HG03066 (cell line): ENCODE data around the gene GNB4.
A peak's percentile ranks its signal among the peaks of the same experiment; 100 is the strongest.

Source experiments
- ATAC-seq: cut with Tn5 transposase; IDR thresholded peaks from one replicate; pipeline ENCODE4 v1.9.1; 2021; ENCODE audit warnings: low read depth; ENCODE audit not compliant: unreplicated experiment

The GNB4 gene

DNA sequence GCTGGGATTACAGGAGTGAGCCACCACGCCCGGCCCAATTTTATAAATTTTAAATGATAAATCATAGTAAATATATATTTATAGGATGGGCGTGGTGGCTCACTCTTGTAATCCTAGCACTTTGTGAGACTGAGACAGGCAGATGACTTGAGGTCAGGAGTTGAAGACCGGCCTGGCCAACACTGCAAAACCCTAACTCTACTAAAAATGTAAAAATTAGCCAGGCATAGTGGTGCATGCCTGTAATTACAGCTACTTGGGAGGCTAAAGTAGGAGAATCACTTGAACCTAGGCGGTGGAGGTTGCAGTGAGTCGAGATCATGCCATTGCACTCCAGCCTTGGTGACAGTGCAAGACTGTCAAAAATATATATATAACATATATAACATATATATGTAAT, 77.3 kb downstream of the GNB4 start:
- no peak for ATAC-seq

DNA sequence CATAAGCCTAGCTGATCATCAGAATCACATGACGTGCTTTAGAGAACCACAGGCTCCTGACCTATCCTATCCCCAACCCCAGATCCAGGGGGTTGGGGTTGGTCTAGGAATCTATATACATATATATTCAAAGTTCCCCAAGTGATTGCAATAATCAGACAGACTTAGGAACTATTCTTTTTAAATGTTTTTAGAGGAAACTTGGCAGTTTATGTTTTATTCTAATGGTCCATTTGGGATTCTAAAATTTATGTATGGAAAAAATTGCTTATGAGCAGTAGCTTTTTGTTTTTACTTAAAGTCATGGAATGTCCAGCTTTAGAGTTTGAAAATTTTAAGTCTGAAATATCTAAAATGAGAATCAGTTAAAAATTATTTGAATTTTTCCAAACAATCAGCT, 81.6 kb downstream of the GNB4 start:
- ATAC-seq = no peak

DNA sequence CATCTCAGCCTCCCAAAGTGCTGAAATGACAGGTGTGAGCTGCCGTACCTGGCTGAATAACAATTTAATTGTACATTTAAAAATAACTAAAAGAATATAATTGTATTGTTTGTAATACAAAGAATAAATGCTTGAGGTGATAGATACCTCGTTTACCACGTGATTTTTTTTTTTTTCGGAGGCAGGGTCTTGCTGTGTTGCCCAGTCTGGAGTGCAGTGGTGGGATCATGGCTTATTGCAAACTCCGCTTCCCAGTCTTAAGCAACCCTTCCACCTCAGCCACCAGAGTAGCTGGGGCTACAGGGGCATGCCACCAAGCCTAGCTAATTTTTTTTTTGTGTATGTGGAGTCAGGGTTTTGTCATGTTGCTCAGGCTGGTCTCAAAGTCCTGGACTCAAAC, 87.9 kb downstream of the GNB4 start:
- no peak for ATAC-seq

DNA sequence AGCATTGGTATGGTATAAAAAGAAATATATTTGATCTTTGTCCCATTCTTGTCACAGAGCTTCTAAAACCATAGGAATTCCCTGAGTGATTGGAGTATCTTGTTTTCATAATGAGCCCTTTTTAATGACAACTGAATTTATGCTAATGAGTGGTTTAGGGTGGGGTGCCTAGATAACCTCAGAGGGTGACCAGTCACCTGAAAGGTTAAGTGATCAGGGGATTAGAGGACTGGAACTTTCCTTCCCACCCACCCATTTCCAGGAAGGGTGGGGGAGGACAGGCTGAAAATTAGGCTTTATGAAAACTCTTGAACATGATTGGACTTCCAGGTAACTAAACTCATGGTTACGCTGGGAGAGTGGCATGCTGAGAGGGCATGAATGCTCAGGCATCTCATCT, 95.3 kb downstream of the GNB4 start:
- ATAC-seq = no peak

DNA sequence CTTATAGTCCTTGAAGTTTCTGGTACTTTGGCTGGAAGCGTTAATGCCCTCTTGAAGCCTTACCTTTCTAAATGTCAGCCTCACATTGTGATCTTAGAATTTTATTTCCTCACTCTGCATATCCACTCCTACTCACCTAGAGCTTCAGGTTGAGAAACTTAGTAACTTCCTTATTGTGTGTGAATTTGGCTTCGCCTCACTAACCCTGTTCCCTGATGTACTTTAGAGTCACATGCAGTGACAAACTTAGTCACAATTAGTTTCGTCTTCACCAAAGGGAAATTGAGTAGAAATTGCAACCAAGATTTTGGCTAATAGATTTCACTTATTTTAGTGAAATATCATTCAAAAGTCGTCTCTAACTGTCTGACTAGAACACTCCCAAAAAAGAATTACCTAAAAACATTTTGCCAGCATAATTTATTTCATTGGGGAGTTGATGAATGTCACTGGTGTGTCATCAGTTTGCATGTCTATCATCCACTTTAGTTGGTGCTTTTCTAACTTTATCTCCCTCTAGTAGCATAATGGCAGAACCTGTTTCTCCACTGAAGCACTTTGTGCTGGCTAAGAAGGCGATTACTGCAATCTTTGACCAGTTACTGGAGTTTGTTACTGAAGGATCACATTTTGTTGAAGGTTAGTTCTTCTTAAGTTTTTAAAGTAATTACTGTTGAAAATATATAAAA, 102.8 kb downstream of the GNB4 start:
- ATAC-seq = peak; percentile 69

DNA sequence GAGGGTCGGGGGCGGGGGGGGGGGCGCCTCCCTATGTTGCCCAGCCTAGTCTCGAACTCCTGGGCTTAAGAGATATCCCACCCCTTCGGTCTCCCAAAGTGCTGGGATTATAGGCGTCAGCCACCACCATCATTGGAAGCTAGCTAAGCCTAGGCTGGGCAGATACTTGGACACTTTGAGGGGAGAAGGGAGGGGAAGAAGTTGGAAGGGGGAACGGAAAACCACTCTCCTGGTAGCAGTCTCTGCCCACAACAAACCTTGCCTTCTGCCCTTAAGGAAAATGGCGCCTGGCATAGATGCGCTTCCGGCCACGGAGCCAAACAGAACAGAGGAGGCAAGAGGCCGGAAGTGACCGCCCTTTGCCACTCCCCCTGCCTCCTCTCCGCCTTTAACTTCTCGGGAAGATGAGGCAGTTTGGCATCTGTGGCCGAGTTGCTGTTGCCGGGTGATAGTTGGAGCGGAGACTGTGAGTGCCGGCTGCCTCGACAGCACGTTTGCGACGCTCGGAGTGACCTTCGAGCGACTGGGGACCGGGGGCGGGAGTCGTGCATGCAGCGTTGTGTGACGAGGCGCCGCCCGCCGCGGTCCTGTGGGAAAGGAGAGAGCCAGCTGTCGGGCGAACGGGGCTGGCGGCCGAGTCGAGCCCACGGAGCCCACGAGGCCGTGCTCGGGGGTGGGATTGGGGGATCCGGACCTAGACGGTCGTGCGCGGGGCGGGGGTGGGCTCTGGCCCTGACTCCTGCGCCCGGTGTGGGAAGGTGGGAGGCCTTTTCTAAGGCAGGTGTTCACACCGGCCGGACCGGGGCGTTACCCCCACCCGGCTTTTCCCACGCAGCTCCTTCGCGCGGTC, 103.7 kb downstream of the GNB4 start, which contains the start of gene MFN1:
Gene MFN1, plus strand, starts transcription at position 365 of the 850 bp plus-strand sequence. CDS start 1,143 bp downstream, outside the sequence.
- ATAC-seq = peak; percentile 89
